HAP-1 (cell line): ENCODE data around the gene ELP2.
A peak's percentile ranks its signal among the peaks of the same experiment; 100 is the strongest.

ENCODE experiments used
- DNase-seq, 2 experiments: peaks; one replicate each; pipeline ENCODE4 v3.0.0-alpha.2; 2016 to 2020; ENCODE audit warnings: low spot score in 2 of 2
- H3K27me3 ChIP-seq: fragments of 250-450 bp; sonication (Bioruptor Pico); 2 replicates; pipeline ENCODE4 v1.5.1; 2020; ENCODE audit warnings: low read depth, mild to moderate bottlenecking, moderate library complexity
- H3K36me3 ChIP-seq: fragments of 250-450 bp; sonication (Bioruptor Pico); replicated peaks from 2 replicates; pipeline ENCODE4 v1.5.1; 2020; ENCODE audit warnings: mild to moderate bottlenecking
- H3K4me1 ChIP-seq: fragments of 250-450 bp; sonication (Bioruptor Pico); 2 replicates; pipeline ENCODE4 v1.5.1; 2020; ENCODE audit warnings: mild to moderate bottlenecking
- H3K4me3 ChIP-seq: fragments of 250-450 bp; sonication (Bioruptor Pico); 2 replicates; pipeline ENCODE4 v1.5.1; 2020; ENCODE audit warnings: mild to moderate bottlenecking, moderate library complexity
- H3K9me3 ChIP-seq: fragments of 250-450 bp; sonication (Bioruptor Pico); 2 replicates; pipeline ENCODE4 v1.5.1; 2020; ENCODE audit warnings: mild to moderate bottlenecking, moderate library complexity
- in situ Hi-C: fragments of 300-500 bp; cut with MboI; formaldehyde crosslinking; loops from 3 replicates; pipeline ENCODE4 v1.14.3; 2020; ENCODE audit warnings: low sequenced_read_pairs, inconsistent platforms, mixed read lengths

The ELP2 gene

GRCh38 chr18:36181898-36182506 is 52.3 kb downstream of the ELP2 start:
- H3K4me3 ChIP-seq, result no peak overlapping the region
- no peak for DNase-seq
- H3K9me3 ChIP-seq, result no peaks in the 10 kb centered on the region
- H3K4me1 ChIP-seq, result peaks cover 4% of the 10 kb centered on the region
- in situ Hi-C loops, result no loop called here
- no peaks in the 10 kb centered on the region for H3K27me3 ChIP-seq
- no peaks in the 10 kb centered on the region for H3K36me3 ChIP-seq

GRCh38 chr18:36183033-36183432 is 53.3 kb downstream of the ELP2 start:
- in situ Hi-C loops, result no loop called here
- Histone ChIP-seq H3K27me3 (no peaks in the 10 kb centered on the region), H3K9me3 (no peaks in the 10 kb centered on the region), H3K36me3 (no peaks in the 10 kb centered on the region), H3K4me1 (peaks cover 9% of the 10 kb centered on the region), H3K4me3 (no peak overlapping the region)
- no peak for DNase-seq

GRCh38 chr18:36183987-36184386 is 54.3 kb downstream of the ELP2 start:
- no peak for DNase-seq
- in situ Hi-C loops, result no loop called here
- Histone ChIP-seq H3K4me1 (peaks cover 12% of the 10 kb centered on the region), H3K9me3 (no peaks in the 10 kb centered on the region), H3K36me3 (no peaks in the 10 kb centered on the region), H3K27me3 (no peaks in the 10 kb centered on the region), H3K4me3 (no peak overlapping the region)

- peaks cover 12% of the 10 kb centered on the region for H3K4me1 ChIP-seq
- no peak for DNase-seq
- in situ Hi-C loops, result no loop called here
- H3K36me3 ChIP-seq, result no peaks in the 10 kb centered on the region
- no peak overlapping the region for H3K4me3 ChIP-seq
- no peaks in the 10 kb centered on the region for H3K9me3 ChIP-seq
- H3K27me3 ChIP-seq, result no peaks in the 10 kb centered on the region
Measured at GRCh38 chr18:36185157-36185556, 55.5 kb downstream of the ELP2 start.

GRCh38 chr18:36185901-36186460 is 56.3 kb downstream of the ELP2 start:
- no peak for DNase-seq
- Histone ChIP-seq H3K36me3 (no peaks in the 10 kb centered on the region), H3K4me1 (peaks cover 12% of the 10 kb centered on the region), H3K4me3 (no peak overlapping the region), H3K9me3 (no peaks in the 10 kb centered on the region), H3K27me3 (no peaks in the 10 kb centered on the region)
- in situ Hi-C loops, result no loop called here

GRCh38 chr18:36186461-36187192 is 56.9 kb downstream of the ELP2 start:
- peaks cover 12% of the 10 kb centered on the region for H3K4me1 ChIP-seq
- peak; percentile 17 to 76 for DNase-seq
- peak overlapping the region; percentile 40 for H3K4me3 ChIP-seq
- no peaks in the 10 kb centered on the region for H3K36me3 ChIP-seq
- no peaks in the 10 kb centered on the region for H3K27me3 ChIP-seq
- H3K9me3 ChIP-seq, result no peaks in the 10 kb centered on the region
- in situ Hi-C loops, result no loop called here

GRCh38 chr18:36187193-36187825 is 57.6 kb downstream of the ELP2 start, which contains the start of gene MOCOS:
Gene MOCOS (plus strand): TSS chr18:36187497. CDS start chr18:36187540, 43 bp downstream.
- H3K27me3 ChIP-seq, result no peaks in the 10 kb centered on the region
- H3K4me3 ChIP-seq, result peak within 1 kb of the TSS; percentile 40

GRCh38 chr18:36187826-36188721 is 58.4 kb downstream of the ELP2 start:
- peaks cover 12% of the 10 kb centered on the region for H3K4me1 ChIP-seq
- H3K4me3 ChIP-seq, result peak overlapping the region; percentile 40
- no peaks in the 10 kb centered on the region for H3K27me3 ChIP-seq
- no peaks in the 10 kb centered on the region for H3K9me3 ChIP-seq
- peak in 1 of 2 experiments; percentile 42 for DNase-seq
- in situ Hi-C loops, result no loop called here
- no peaks in the 10 kb centered on the region for H3K36me3 ChIP-seq

More at GRCh38 chr18:36187193-36187825, 57.6 kb downstream of the ELP2 start, which contains the start of gene MOCOS:
- no peaks in the 10 kb centered on the region for H3K9me3 ChIP-seq
- no peaks in the 10 kb centered on the region for H3K36me3 ChIP-seq
- in situ Hi-C loops, result no loop called here
- DNase-seq, result peak; percentile 55 to 90
- peaks cover 12% of the 10 kb centered on the region for H3K4me1 ChIP-seq

- peaks cover 12% of the 10 kb centered on the region for H3K4me1 ChIP-seq
- no peak overlapping the region for H3K4me3 ChIP-seq
- H3K9me3 ChIP-seq, result no peaks in the 10 kb centered on the region
- DNase-seq, result no peak
- in situ Hi-C loops, result no loop called here
- H3K36me3 ChIP-seq, result no peaks in the 10 kb centered on the region
- no peaks in the 10 kb centered on the region for H3K27me3 ChIP-seq
Measured at GRCh38 chr18:36188916-36189315, 59.2 kb downstream of the ELP2 start.

- Histone ChIP-seq H3K4me1 (peaks cover 12% of the 10 kb centered on the region), H3K27me3 (no peaks in the 10 kb centered on the region), H3K4me3 (no peak overlapping the region), H3K36me3 (no peaks in the 10 kb centered on the region), H3K9me3 (no peaks in the 10 kb centered on the region)
- no peak for DNase-seq
- in situ Hi-C loops, result no loop called here
Measured at GRCh38 chr18:36189486-36189885, 59.8 kb downstream of the ELP2 start.

- Histone ChIP-seq H3K27me3 (no peaks in the 10 kb centered on the region), H3K36me3 (no peaks in the 10 kb centered on the region), H3K4me1 (peaks cover 12% of the 10 kb centered on the region), H3K4me3 (no peak overlapping the region), H3K9me3 (no peaks in the 10 kb centered on the region)
- DNase-seq, result no peak
- in situ Hi-C loops, result no loop called here
Measured at GRCh38 chr18:36191286-36191685, 61.6 kb downstream of the ELP2 start.

GRCh38 chr18:36191711-36192110 is 62.0 kb downstream of the ELP2 start:
- no peak for DNase-seq
- Histone ChIP-seq H3K27me3 (no peaks in the 10 kb centered on the region), H3K36me3 (no peaks in the 10 kb centered on the region), H3K4me1 (peaks cover 11% of the 10 kb centered on the region), H3K4me3 (no peak overlapping the region), H3K9me3 (no peaks in the 10 kb centered on the region)
- in situ Hi-C loops, result no loop called here

DNA sequence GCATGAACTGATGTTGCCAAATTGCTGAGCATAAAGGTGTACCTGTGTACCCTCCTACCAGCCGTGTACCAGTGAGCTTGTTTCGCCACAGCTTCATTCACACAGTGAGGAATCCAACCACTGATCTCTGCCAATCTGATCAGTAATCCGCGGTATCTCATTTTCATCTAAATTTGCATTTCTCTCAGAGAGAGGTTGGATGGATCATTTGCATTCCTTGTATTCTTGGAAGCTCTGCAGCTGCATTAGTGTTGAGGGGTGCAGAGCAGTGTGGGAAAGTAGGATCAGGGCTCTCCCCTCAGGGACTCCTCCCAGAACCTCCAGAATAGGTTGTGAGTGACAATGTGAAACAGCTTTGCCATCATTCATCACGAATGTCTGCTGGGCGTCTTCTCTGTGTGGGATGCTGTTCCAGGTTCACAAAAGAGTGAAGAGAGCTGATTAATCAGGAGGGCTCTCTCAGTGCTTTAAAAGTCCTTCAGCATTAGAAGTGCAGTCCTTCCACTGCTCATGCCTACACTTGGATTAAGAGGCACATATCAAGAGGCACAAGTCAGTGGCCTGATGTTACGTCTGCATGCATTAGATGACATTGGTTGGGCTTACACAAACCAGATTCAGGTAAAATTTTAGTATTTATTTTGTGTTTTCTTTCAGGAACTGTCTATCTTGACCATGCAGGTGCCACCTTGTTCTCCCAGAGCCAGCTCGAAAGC is 65.1 kb downstream of the ELP2 start:
- Histone ChIP-seq H3K9me3 (no peaks in the 10 kb centered on the region), H3K4me1 (peaks cover 8% of the 10 kb centered on the region), H3K27me3 (no peaks in the 10 kb centered on the region), H3K36me3 (no peaks in the 10 kb centered on the region), H3K4me3 (no peak overlapping the region)
- no peak for DNase-seq
- in situ Hi-C loops, result no loop called here
